HuH-7 (cell line): ENCODE measurements around the gene ESF1.

ENCODE experiments used
- DNase-seq: peaks from one replicate; pipeline ENCODE4 v3.0.0; 2011; ENCODE audit warnings: low spot score

Gene ESF1, protein sequence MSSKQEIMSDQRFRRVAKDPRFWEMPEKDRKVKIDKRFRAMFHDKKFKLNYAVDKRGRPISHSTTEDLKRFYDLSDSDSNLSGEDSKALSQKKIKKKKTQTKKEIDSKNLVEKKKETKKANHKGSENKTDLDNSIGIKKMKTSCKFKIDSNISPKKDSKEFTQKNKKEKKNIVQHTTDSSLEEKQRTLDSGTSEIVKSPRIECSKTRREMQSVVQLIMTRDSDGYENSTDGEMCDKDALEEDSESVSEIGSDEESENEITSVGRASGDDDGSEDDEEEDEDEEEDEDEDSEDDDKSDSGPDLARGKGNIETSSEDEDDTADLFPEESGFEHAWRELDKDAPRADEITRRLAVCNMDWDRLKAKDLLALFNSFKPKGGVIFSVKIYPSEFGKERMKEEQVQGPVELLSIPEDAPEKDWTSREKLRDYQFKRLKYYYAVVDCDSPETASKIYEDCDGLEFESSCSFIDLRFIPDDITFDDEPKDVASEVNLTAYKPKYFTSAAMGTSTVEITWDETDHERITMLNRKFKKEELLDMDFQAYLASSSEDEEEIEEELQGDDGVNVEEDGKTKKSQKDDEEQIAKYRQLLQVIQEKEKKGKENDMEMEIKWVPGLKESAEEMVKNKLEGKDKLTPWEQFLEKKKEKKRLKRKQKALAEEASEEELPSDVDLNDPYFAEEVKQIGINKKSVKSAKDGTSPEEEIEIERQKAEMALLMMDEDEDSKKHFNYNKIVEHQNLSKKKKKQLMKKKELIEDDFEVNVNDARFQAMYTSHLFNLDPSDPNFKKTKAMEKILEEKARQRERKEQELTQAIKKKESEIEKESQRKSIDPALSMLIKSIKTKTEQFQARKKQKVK

DNA sequence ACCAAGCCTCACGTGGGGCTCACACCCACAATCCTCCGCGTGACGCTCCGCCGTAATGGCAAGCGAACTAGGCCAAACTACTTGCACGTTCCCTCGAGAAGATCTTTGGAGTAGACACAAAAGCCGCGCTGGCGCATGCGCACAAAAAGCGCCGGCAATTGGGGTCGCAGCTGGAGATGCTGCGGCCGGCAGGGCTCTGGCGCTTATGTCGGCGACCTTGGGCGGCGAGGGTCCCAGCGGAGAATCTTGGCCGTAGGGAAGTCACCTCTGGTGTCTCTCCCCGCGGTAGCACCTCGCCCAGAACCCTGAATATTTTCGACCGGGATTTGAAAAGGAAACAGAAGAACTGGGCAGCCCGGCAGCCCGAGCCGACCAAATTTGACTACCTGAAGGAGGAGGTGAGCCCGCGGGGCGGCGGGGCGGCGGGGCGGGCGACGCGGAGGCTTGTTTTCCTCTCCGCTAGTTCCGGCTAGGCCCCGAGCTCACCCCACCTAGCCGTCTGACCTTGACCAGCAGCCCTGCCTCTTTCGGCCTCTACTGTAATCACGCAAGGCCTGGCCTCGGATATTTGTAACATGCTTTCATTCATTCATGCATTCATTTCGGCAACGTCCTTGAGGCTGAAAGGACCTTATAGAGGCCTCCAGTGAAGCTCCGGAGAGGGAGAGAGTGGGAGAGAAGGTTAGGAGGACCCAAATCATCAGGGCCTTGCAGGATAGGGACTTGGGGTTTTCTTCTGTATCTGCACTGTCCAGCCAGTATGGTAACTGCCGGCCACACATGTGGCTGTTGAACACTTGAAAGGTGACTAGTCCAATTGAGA is at the start of gene ESF1, which contains the start of gene NDUFAF5:
Gene ESF1, minus strand, starts transcription at position 27 of the 823 bp plus-strand sequence. CDS start 1,779 bp downstream, outside the sequence.
Gene NDUFAF5, plus strand, starts transcription at position 136 of the 823 bp plus-strand sequence. Its CDS starts 41 bp downstream, at position 177.
- peak; percentile 94 for DNase-seq

DNA sequence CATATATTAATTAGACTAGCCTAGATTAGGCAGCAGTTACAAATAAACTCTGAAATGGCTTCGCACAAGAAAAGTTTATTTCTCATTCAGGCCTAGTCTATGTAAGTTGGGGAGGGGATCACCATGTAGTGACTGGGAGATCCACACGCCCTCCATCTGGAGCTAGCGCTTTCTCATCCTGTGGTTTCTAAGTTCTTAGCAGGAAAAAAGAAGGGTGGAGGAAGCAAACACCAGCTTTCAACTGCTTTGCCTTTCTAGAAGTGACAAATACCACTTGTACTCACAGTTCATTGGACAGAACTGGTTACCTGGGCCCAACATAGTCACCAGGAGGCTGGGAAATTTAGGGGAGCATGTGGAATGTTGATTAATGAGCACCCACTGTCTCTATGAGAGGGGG is 46.8 kb upstream of the ESF1 start:
- DNase-seq = no peak

DNA sequence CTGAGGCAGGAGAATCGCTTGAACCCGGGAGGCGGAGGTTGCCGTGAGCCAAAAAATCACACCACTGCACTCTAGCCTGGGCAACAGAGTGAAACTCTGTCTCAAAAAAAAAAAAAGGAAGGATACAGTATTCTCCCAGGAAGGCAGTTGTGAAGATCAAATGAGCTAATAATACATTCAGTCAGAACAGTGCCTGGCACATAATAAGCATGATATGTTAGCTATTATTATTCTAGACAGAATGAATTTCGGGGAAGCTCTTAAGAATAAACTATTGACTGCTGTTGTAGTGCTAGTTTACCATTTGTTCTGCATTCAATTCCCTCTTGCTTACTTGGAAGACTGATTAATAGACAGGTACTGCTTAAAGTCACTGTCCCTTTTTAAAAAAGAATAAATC is 40.7 kb upstream of the ESF1 start:
- DNase-seq = no peak

DNA sequence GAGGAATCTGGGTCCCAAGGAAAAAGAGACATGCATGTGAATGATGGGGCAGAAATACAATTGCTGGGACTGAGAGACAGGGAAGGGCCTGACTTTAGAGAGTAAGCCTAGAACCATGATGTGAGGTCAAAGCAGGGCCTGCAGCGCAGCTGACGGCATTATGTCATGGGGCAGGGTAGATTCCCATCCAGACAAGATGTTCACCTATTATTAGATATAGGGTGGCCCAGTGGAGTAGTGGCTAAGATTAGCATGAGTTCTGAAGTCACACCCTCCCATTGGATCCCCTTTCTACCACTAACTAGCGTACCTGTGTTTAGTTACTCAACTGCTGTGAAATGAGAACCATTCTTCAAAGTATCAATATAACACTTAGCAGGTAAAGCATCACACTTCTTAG is 39.7 kb upstream of the ESF1 start:
- no peak for DNase-seq

DNA sequence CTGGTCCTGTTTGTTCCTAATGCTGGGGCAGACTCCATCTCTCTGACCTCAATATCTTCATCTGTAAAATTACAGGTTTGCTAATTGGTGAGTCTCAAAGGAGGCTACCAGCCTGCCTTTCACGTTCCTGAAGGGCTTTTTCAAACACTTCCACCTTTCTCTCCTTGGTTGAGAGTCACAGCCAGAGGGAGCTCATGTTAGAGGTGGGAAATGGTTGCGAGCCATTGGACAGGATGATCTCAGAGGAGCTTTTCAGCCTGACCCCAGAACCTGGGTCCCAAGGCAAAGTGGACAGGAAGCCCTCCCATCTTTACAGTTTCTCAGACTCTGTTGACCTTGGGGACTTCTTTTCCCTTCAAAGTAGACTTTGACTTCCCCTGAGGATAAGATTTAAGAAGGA is 37.7 kb upstream of the ESF1 start:
- no peak for DNase-seq

DNA sequence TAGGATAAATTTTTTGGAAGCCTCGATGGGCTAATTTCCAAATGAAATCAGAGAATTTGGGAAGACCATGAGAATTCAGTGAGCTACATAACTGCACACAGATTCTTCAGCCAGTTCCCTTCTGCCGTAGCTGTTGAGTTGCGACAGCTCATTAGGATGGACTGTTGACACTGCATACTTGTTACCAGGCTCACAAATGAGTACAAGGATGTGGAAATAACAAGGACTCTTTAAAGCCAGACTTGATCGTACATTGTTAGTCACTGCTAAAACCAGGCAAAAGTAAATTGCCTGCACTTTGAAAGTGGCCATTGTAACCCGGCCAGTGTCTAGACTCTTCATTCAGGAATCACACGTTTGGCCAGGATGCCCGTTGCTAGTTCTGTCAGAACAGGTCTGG is 37.2 kb upstream of the ESF1 start:
- DNase-seq = no peak

DNA sequence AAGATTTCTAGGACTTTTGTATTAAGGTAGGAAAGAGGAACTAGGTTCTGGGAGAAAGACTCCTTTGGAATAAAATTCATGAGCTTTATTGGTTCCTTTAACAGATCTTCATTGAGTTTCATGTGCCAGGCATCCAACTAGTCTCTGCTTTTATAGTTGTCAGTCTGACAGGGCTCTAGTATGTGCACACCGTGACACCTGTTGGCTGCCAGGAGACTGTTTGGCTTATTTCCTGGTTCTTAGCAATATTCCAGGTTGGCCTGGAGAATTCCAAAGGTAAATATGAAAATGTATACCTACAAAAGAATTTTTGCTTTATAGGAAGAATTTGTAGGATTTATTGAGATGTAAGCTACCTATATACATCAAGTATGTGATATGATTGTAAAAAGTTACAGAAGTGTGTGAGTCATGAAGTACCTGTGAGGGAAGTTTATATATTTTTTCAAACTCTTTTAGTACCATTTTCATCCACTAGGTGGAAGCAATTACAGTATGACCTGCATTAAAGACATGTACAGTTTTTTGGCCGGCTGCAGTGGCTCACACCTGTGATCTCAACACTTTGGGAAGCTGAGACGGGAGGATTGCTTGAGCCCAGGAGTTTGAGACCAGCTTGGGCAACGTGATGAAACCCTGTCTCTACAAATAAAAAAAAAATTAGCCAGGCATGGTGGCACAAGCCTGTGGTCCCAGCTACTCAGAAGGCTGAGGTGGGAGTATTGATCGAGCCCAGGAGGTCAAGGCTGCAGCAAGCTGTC is 35.3 kb upstream of the ESF1 start:
- peak; percentile 30 for DNase-seq

DNA sequence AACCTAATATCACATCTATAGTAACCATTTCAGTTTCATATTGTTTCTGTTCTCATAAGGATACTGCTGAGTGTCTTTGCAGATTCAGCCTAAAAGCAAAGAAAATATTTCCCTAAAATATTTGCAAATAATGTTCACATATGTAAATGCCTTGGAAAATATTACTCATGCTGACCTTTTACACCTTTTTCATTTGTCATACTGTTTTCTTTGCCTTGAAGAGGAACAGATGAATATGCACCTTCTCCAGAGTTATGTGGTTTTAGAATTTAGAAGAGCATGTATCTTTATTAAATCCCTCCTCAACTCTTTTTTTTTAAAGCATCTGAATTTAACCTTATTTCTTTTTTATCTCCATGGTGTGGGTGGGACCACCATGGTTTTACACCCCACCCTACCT is 32.6 kb upstream of the ESF1 start:
- no peak for DNase-seq

DNA sequence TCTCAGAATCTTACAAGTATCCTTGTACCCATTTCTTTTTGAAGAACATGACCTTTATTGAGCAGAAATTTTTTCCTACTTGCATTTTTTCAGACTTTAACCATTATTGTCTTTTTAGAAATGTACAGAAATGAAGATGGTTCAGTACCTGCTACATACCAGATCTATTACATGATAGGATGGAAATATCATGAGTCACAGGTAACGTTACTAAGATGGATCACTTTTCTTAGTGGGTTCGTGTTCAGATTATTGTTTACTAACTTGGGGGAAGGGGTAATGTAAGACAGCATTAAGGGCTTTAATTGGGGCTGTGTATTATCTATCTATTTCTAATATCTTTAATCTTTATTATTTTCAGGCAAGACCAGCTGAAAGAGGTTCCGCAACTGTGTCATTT is 32.0 kb upstream of the ESF1 start:
- DNase-seq = no peak

DNA sequence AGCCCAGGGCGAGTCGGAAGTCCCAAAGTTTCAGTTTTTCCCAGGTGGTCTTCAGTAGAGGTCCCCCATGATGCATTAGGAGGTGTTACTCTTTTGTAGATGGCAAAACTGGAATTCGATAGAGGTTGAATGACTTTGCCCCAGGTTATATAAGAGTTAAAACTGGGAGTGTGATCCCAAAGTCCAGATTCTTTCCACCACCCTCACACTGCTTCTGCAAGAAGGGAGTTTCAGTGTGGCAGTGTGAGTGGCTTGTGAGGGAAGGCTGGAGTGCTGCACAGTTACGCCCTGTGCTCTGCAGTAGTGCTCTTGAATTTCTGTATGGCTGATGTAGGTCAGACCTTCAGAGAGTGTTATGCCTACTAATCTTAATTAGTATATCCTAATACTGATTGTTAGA is 30.0 kb upstream of the ESF1 start:
- no peak for DNase-seq

DNA sequence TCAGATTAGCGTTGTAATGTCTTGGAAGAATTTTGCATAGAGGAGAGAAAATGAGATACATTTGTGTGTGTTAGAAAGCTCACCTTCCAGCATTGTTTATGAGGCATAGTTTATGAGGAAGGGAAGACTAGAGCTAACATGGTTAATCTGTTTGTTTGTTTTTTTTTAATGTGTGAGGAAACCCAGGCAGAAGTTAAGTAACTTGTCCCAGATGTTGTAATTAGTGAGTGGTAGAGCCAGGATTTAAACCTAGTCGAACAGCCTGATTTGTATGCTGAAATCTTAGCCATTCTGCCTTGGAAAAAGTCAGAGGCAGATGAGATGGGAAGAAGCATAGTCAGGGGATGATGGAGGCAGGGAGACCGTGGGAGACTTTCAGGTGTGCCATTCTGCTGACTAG is 29.2 kb upstream of the ESF1 start:
- no peak for DNase-seq

DNA sequence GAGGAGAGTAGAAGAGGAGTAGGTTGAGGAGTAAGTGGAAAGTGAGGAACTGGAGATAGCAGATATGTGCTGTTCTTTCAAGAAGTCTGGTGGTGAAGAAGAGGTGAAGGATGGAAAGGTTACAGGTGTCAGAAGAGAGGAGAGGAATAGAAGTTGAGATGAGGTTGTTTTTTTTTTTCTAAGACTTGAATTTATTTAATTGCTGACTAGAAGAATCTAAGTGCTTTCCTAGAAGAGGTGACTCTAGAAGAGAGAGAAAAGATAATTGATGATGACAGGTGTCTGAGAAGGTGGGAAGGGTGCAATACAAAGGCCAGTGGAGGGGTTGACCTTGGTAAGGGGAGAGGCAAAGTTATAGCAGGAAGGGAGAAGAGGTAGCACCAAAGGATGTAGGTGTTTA is 25.7 kb upstream of the ESF1 start:
- DNase-seq = no peak

DNA sequence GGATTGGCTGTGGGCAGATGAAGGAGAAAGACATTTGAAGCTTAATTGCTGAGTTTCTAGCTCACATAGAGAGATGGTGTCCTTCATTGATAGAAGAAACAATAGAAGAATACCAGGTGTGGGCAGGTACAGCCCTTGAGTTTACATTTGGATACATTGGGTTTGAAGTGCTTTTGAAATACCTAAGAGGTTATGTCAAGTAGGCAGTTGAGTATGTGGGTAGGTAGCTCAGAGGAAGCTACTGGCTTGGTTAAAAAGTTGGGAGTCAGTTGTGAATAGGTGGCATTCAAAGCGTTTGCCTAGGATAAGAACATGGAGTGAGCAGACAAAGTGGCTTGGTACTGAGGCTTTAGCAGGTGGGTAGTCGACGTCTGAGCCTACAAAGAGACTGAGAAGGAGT is 25.1 kb upstream of the ESF1 start:
- DNase-seq = no peak

DNA sequence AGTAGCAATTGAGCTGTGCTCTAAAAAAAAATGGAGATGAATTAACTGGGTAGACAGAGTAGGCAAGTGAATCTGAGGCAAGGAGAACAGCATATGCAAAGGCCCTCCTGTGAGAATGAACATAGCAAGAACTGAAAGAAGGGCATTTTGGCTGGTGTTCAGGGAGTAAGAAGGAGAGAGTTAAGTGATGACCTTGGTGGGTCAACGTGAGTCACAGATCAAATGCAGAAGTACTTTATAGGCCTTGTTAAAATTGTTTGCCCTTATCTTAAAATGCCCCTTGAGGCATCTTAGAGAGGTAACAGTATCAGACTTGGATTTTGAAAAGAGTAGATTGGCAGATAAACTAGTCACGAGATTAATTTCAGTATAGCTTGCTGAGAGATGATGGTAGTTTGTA is 24.7 kb upstream of the ESF1 start:
- DNase-seq = no peak

DNA sequence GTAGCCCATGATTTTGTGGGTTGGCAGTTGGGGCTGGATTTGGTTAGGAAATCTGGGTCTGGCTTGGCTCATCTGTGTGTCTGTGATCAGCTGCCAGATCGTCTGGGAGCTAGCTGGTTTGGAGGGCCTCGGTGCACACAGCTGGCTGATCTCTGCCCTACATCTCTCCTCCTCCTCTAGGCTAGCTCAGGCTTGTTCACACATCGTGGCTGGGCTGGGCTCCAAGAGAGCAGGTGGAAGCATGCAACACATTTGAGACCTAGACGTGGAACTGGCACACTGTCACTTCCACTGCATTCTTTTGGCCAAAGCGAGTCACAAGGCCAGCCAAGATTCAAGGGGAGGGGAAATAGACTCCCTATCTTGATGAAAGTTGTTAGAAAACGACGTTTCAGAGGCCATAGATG is 16.0 kb upstream of the ESF1 start:
- DNase-seq = no peak

DNA sequence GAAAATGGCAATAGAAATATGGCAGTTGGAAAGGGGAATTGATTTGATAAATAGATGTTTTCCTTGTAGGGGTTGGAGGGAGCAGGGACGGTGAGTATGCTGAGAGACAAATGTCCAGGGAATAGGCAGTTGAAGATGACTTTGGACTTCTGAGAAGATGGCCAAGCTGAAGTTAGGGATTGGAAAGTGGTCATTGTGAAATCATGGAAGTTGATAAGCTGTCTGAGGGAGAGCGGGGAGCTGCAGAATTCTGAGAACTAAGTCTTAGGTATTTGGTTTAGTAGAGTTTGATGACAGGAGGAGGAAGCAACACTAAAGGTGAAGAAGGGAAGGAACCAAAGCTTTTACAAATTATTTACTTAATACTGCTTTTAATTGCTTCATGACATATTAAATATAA is 15.3 kb upstream of the ESF1 start:
- no peak for DNase-seq

DNA sequence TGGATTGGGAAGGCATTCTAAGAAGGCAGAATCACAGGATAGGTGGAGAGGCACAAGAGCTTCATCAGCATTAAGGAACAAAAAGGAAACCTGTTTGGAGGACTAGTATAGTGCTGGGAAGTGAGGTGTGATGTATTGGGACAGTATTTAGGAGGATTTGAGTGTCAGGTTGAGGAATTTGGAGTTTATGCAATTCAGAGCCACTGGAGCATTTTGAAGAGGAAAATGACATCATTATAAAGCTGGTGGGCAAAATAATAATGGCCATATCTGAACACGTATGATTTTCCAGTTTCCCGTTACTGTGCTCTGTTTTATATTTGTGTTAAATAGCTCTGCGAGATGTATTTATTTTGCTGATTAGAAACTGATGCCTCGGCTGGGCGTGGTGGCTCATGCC is 14.3 kb upstream of the ESF1 start:
- DNase-seq = no peak

DNA sequence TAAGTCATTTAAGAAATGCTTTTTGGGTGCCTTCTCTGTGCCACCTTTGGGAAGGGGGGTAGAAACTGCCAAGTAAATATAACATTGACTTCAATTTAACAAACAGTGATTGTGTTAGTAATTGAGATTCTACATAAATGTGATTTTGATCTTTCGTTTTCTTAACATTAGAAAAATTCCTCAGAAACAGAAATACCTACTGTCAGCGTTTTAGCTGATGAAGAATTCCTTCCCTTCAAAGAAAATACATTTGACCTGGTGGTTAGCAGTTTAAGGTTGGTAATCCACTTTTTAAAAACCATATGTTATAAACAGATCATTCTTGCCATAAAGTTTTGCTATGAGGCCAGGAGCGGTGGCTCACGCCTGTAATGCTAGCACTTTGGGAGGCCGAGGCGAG is 9.9 kb upstream of the ESF1 start:
- DNase-seq = no peak

DNA sequence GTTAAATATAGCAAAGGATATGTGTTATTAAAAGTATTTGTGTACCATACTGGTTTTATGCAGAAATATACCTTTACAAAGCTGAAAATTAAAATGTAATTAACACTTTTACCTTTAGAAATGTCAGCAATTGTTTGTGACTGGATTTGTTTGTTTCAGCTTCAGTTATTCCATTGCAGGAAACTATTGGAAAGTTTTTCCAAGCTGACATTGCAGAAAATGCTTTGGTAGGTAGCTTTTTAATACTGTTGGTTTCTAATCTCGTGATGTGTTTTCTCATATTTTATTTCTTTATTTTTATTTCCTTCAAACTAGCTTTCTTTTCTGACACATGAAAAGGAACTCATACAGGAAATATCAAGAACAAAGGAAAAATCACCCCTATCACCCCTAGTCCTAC is 8.3 kb upstream of the ESF1 start:
- DNase-seq = no peak

DNA sequence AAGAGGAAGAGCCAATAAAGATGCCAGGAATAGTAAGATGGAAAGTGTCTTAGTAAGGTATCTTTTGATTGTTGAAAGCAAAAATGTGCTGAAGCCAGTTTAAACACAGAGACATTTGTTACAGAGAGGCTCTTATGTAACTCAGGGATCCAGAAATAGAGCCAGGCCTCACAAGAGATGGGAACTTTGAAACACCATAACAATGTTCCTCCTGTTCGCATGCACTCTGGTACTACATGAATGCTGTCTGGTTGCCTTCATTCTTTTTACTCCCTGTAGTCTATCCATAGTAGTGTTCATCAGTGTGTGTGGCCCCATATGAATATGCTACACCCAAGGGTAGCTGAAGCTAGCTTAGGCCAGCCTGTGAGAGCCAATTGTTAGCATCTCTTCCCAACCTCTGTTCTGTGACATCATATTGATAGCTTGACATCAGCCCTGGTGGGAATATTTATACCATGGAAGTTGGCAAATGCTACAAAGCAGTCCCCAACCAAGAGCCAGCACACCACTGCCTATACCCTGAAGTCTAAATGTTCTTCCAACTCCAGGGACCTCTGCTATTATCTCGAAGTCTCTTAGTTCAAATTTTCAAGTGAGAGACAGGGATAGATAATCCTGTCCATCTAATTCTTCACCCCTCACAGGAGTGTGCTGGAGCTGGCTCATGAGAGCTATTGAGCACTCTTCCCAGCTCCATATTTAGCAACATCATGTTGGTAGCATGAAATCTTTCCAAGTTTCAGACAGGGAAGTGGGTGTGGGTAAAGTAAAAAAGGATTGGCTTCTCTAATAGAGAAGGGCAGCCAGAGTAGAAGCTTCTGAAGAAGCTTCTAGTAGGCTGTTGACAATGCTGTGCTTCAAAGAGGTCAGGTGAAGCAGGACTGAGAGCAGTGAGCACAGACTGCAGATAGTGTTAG is 7.1 kb upstream of the ESF1 start:
- DNase-seq = no peak

DNA sequence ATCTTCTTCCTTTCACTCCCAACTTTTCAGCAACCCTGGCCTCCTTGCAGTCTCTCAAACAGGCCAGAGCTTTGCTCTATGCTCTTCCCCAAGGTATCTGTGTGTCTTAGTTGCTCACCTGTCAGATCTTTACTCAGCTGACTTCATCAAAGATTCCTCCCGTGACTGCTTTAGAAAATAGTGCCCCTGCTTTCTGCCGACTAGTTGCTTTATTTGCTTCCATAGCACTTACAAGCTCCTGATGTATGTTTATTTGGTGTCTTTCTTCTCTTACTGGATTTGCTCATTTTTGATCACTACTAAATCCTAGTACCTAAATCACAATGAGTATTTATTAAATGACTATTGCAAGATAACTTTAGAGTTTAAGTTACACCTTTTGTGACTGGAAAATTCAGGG is 6.0 kb upstream of the ESF1 start:
- DNase-seq = no peak
